Skeletal muscle satellite cell (primary cell): ENCODE measurements around the gene DLL3.

Source experiments
- H3K27me3 ChIP-seq: 2 replicates; pipeline ENCODE4 v1.7.0; 2013; ENCODE audit warnings: low read length; ENCODE audit not compliant: control insufficient read depth, insufficient read depth
- H3K36me3 ChIP-seq: 2 replicates; pipeline ENCODE4 v1.7.0; 2013; ENCODE audit warnings: mild to moderate bottlenecking, control low read depth, low read length; ENCODE audit not compliant: insufficient read depth
- H3K4me1 ChIP-seq: 2 replicates; pipeline ENCODE4 v1.7.0; 2013; ENCODE audit warnings: low read length; ENCODE audit not compliant: control insufficient read depth, insufficient read depth
- H3K4me2 ChIP-seq: 2 replicates; pipeline ENCODE4 v1.7.0; 2013; ENCODE audit warnings: mild to moderate bottlenecking, low read length
- H3K4me3 ChIP-seq: 2 replicates; pipeline ENCODE4 v1.7.0; 2013; ENCODE audit warnings: low read length
- H3K9ac ChIP-seq: 2 replicates; pipeline ENCODE4 v1.7.0; 2013; ENCODE audit warnings: mild to moderate bottlenecking, low read depth, low read length, moderate library complexity
- H3K9me3 ChIP-seq: replicated peaks from 2 replicates; pipeline ENCODE4 v1.7.0; 2013; ENCODE audit warnings: mild to moderate bottlenecking, control low read depth, low read length

Gene DLL3

GRCh38 chr19:39506944-39507714 lies 8.4 kb downstream of the DLL3 start:
- no peaks in the 10 kb centered on the region for H3K9me3 ChIP-seq
- peak overlapping the region; percentile 74 for H3K4me3 ChIP-seq
- no peaks in the 10 kb centered on the region for H3K36me3 ChIP-seq
- H3K4me1 ChIP-seq, result peaks cover 13% of the 10 kb centered on the region
- peak overlapping the region; percentile 18 for H3K9ac ChIP-seq
- H3K4me2 ChIP-seq, result peak overlapping the region; percentile 90
- peaks cover 47% of the 10 kb centered on the region for H3K27me3 ChIP-seq

GRCh38 chr19:39507715-39508364 lies 9.1 kb downstream of the DLL3 start:
- Histone ChIP-seq H3K9me3 (no peaks in the 10 kb centered on the region), H3K4me3 (peak overlapping the region; percentile 74), H3K9ac (peak overlapping the region; percentile 18), H3K4me2 (peak overlapping the region; percentile 90), H3K27me3 (peaks cover 47% of the 10 kb centered on the region), H3K36me3 (no peaks in the 10 kb centered on the region), H3K4me1 (peaks cover 13% of the 10 kb centered on the region)

- H3K9ac ChIP-seq, result no peak overlapping the region
- H3K4me3 ChIP-seq, result no peak overlapping the region
- H3K9me3 ChIP-seq, result no peaks in the 10 kb centered on the region
- H3K4me2 ChIP-seq, result no peak overlapping the region
- peaks cover 13% of the 10 kb centered on the region for H3K4me1 ChIP-seq
- H3K36me3 ChIP-seq, result no peaks in the 10 kb centered on the region
- H3K27me3 ChIP-seq, result peaks cover 48% of the 10 kb centered on the region
Measured at GRCh38 chr19:39508629-39509028, 9.9 kb downstream of the DLL3 start.

- no peaks in the 10 kb centered on the region for H3K36me3 ChIP-seq
- no peak overlapping the region for H3K4me3 ChIP-seq
- no peak overlapping the region for H3K4me2 ChIP-seq
- H3K9me3 ChIP-seq, result no peaks in the 10 kb centered on the region
- H3K9ac ChIP-seq, result no peak overlapping the region
- H3K27me3 ChIP-seq, result peaks cover 49% of the 10 kb centered on the region
- peaks cover 13% of the 10 kb centered on the region for H3K4me1 ChIP-seq
Measured at GRCh38 chr19:39509233-39509632, 10.5 kb downstream of the DLL3 start.

- Histone ChIP-seq H3K4me2 (no peak overlapping the region), H3K4me3 (no peak overlapping the region), H3K27me3 (peaks cover 54% of the 10 kb centered on the region), H3K9me3 (no peaks in the 10 kb centered on the region), H3K36me3 (no peaks in the 10 kb centered on the region), H3K9ac (no peak overlapping the region), H3K4me1 (peaks cover 12% of the 10 kb centered on the region)
Measured at GRCh38 chr19:39512988-39513387, 14.2 kb downstream of the DLL3 start.

- Histone ChIP-seq H3K4me1 (peaks cover 12% of the 10 kb centered on the region), H3K9me3 (no peaks in the 10 kb centered on the region), H3K36me3 (no peaks in the 10 kb centered on the region), H3K4me2 (peak within 1 kb of the TSS; percentile 56), H3K9ac (no peak within 1 kb of the TSS), H3K4me3 (peak within 1 kb of the TSS; percentile 35), H3K27me3 (peaks cover 48% of the 10 kb centered on the region)
Measured at GRCh38 chr19:39514840-39515550, 16.2 kb downstream of the DLL3 start, which contains the start of gene SELENOV. TSS of gene SELENOV (plus strand) at chr19:39515139. CDS start at chr19:39515213, 74 bp downstream.

GRCh38 chr19:39515551-39516191 lies 16.9 kb downstream of the DLL3 start:
- peaks cover 12% of the 10 kb centered on the region for H3K4me1 ChIP-seq
- H3K4me2 ChIP-seq, result peak overlapping the region; percentile 56
- H3K9ac ChIP-seq, result no peak overlapping the region
- H3K36me3 ChIP-seq, result no peaks in the 10 kb centered on the region
- H3K4me3 ChIP-seq, result no peak overlapping the region
- peaks cover 48% of the 10 kb centered on the region for H3K27me3 ChIP-seq
- H3K9me3 ChIP-seq, result no peaks in the 10 kb centered on the region

GRCh38 chr19:39516270-39516669 lies 17.5 kb downstream of the DLL3 start:
- H3K4me2 ChIP-seq, result peak overlapping the region; percentile 56
- H3K27me3 ChIP-seq, result peaks cover 48% of the 10 kb centered on the region
- no peak overlapping the region for H3K4me3 ChIP-seq
- H3K9ac ChIP-seq, result no peak overlapping the region
- H3K9me3 ChIP-seq, result no peaks in the 10 kb centered on the region
- H3K4me1 ChIP-seq, result peaks cover 12% of the 10 kb centered on the region
- no peaks in the 10 kb centered on the region for H3K36me3 ChIP-seq

- Histone ChIP-seq H3K4me3 (no peak overlapping the region), H3K9me3 (no peaks in the 10 kb centered on the region), H3K36me3 (no peaks in the 10 kb centered on the region), H3K27me3 (peaks cover 48% of the 10 kb centered on the region), H3K4me1 (peaks cover 12% of the 10 kb centered on the region), H3K9ac (no peak overlapping the region), H3K4me2 (no peak overlapping the region)
Measured at GRCh38 chr19:39517432-39517831, 18.7 kb downstream of the DLL3 start.

- no peak overlapping the region for H3K9ac ChIP-seq
- H3K4me2 ChIP-seq, result no peak overlapping the region
- H3K4me1 ChIP-seq, result peaks cover 12% of the 10 kb centered on the region
- no peaks in the 10 kb centered on the region for H3K36me3 ChIP-seq
- no peaks in the 10 kb centered on the region for H3K9me3 ChIP-seq
- H3K27me3 ChIP-seq, result peaks cover 43% of the 10 kb centered on the region
- H3K4me3 ChIP-seq, result no peak overlapping the region
Measured at GRCh38 chr19:39518458-39518857, 19.7 kb downstream of the DLL3 start.

- H3K9ac ChIP-seq, result no peak overlapping the region
- no peak overlapping the region for H3K4me2 ChIP-seq
- H3K4me1 ChIP-seq, result peaks cover 12% of the 10 kb centered on the region
- no peaks in the 10 kb centered on the region for H3K36me3 ChIP-seq
- H3K27me3 ChIP-seq, result peaks cover 38% of the 10 kb centered on the region
- H3K9me3 ChIP-seq, result no peaks in the 10 kb centered on the region
- H3K4me3 ChIP-seq, result no peak overlapping the region
Measured at GRCh38 chr19:39518975-39519374, 20.2 kb downstream of the DLL3 start.
